CD4-positive, alpha-beta T cell treated with Interleukin-2 at 100 ng/mL for 4 hours (primary cell): Measurements from ENCODE around the gene BTBD9.

Experiments
- DNase-seq: peaks from one replicate; pipeline ENCODE4 v3.0.0-alpha.2; 2020; ENCODE audit warnings: low spot score

Gene BTBD9

DNA sequence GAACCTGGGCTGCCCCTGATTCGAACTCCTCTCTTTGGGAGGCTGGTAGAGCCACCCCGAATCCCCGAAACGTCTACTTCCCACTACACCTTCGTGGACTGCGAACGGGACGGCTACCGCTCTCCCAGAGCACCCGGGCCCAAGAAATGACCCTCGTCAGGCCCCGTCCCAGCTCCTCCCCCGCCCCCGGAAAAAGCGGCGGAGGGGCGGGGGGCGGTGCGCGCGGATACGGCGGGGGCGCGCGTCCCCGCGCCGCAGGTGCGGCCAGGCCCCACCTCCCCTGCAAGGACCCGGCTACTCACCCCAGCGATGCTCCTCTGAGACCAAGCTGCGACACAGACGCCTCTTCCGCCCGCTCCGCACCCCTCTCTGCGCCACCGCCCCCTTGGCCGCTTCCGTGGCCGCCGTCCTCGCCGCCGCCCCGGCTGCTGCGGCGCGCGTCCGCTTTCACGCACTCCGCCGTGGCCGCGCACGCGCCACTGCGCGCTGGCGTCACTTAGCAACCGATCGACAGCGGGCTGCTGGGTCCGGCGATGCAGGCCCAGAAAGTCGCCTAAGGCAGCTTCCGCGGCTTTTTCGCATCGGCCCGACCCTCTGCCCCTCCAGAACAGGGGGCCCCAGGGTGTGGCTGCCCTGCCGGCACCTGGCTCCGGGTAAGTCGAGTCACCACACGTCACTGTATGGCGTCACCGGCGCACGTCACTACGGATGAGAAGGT, at the start of gene BTBD9:
BTBD9 (minus strand) TSS at position 432 of the 718 bp plus-strand sequence.
- DNase-seq: peak; percentile 81

DNA sequence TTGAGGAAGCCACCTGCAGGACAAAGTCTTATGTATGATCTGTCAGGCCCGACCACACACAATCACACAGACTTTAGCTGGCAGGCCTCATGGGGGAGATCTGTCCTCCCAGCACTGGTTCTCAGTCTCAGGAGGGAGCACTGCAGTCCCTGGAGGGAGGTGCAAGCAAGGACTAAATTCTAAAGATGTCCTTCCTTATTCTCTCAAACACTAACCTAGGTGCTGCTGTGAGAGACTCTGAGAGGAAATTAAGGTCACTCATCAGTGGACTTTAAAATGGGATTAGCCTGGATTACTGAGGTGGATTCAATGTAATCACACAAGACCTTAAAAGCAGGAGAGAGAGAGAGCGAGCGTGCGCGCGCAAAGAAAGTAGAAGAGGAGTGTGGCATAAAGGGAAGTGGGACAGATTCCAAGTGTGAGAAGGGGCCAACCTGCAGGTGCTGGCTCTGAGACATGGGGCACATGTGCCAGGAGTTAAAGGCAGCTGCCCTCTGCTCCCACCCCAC, 48.9 kb upstream of the BTBD9 start:
- no peak for DNase-seq

DNA sequence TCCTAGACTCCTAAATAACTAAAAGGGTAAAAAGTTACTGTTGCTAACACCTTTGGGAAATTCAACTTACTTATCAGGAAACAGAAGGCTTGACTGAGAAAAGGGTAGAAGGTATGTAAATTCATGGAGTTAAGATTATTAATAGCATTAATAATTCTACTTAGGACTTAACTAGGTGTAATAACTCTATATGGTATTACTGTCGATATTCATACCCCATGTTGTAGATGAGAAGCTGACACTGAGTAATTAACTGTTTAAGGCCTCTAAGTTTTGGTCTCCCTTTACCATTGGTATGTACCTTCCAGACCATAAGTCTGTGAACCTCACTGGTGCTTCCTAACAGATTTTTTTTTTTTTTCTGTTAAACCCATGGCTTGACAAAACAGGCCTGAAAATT, 47.8 kb upstream of the BTBD9 start:
- no peak for DNase-seq

DNA sequence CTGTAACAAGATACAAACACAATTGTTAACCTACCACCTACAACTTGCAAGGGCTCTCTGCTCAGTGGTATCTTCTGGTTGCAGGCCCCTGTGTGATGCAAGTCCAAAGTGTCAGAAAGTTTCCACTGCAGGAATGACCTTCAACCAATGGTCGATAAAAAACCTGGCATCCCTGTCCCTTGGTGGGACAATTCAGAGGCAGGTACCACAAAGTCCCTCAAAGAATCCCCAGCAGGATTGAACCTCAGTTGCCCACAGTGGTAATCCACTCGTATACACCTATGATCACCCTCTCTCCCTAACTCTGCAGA, 47.3 kb upstream of the BTBD9 start:
- DNase-seq: no peak

DNA sequence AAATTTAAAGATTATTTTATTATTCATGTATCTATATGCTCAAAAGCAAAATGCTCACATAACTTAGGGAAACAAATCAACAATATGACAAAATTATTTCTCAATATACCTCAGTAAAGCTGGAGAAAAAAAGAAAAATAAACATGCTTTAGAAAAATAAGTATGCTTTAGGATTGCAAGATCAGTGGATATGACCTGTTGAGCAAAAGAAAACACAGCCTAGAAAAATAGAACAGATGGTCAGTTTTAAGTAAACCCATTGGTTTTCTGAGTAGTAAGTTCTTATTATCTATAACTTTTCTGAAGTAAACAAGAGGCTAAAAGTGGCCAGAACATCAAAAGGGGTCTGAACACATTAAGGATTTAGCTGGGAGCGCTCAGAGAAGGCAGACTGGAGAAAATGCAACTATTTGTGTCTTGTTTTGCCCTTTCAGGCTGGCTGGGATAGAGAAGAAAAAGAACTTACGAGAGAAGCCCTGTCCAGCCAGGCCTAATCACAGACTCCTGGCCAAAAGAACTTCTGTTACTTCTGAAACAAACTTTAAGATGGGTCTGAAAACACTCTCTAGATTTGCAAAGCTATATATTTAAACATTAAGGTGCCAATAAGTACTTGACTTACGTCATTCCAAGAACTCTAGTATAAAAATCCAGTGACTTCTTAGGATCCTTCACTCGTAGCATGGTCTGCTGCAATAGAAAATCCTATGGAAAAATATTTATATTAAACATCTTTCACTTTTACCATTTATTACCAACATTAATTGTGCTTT, 46.7 kb upstream of the BTBD9 start:
- DNase-seq: no peak

DNA sequence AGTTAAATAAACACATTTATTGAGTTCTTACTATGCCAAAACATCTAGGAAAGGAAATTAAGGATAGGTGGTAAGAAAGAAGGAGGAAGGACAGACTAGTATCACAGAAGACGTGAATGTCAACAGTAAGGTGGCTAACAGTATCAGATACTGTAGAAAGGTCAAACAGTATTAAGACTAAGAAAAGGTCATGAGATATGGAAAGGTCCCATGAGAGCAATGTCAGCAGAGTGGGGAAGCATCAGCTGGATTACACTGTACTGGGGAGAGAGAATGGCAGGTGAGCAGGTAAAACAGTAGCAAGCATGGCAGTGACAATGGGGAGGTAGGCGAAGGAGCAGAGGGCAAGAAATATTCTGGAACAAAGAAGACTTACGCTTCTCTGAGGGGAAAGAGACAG, 45.2 kb upstream of the BTBD9 start:
- DNase-seq: no peak

DNA sequence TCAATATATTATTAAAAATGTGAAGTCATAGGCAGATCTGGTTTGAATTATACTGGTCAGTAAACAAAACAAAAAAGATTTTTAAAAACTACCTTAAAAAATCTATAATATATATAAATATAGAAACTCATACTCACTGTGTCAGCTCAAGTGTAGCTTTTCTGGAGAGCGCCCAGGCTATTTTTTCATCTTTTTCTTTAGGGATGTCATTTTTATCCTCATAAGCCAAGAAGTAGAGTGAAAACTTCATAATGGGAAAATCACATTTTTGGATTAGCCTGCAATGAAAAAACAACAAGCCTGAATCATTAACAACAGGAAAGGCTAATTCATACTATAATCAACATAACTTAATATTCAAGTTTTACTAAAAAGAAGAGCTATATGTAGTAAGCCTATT, 44.5 kb upstream of the BTBD9 start:
- no peak for DNase-seq

DNA sequence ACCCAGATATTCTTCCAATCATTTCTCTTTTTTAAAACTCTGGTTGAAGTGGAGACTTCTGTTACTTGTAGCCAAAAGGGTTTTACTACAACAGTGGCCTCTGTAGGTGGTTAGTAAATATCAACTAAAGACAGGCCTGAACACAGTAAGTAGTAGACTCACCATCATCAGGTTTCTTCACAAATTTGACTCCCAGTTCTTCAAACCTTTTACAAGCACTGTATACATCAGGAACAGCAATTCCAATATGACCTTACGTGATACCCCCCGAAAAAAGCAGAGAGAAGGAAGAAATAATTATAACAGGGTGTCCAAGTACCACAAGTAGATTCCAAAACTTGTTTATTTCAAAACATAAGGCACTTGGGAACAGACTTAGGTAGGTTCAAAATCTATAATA, 42.1 kb upstream of the BTBD9 start:
- DNase-seq: no peak

DNA sequence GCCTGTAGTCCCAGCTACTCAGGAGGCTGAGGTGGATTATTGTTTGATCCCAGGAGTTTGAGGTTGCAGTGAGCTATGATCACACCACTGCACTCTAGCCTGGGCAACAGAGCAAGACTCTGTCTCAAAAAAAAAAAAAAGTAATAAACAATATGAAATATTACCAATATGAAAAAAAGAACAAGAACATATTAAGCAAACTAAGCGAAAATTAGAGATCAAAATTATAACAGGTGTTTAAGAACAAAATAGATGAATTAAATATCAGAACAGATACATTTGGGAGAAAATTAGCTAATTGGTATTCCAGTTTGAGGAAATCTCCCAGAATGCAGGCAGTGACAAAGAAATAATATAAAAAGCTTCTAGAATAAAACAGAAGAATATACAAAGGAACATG, 39.9 kb upstream of the BTBD9 start:
- no peak for DNase-seq

DNA sequence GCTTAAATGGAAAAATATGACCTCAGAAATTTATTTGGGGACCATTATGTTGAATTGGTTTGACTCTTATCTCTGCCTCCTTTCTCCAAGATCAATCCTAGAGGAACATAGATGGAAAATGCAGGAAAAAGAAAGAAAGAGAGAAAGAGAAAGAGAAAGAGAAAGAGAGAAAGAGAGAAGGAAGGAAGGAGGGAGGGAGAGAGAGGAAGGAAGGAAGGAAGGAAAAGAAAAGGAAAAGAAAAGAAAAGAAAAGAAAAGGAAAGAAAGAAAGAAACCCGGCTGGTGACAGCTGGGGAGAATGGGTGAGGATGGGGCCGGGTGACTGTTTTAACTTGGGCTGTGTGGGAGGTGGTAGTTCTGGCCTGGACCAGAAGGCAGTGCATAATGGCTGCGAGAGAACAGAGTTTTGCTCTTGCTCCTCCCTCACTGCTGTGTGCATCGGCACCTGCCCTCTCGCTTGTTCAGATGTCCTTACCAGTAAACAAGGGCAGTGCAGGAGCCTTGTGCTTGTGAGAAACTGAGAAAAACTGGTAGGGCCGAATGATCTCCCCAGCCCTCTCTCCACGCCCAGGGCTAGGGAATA, 38.5 kb upstream of the BTBD9 start:
- no peak for DNase-seq

DNA sequence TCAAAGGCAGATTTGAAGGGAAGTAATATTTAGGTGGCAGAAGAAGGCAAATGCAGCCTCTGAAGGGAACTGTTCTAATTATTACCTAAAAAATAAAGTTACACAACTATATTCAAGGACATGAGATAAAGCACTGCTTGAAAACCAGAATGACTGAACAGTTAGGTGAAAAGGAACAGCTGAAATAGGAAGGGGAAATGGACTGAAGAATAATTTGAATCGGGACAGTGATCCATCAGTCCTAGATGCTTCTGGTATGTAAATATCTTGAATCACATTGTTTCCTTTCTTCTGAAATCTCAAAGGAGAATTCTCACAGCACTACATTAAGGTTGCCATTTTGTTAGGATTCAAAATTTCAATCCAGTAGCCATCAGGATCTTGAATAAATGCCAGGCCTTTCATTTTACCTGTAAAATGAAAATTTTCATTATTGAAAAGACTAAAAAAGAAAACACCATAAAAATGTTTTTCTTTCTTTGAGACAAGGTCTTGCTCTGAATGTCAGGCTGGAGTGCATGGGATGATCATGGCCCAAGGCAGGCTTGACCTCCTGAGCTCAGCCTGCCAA, 37.3 kb upstream of the BTBD9 start:
- DNase-seq: no peak

DNA sequence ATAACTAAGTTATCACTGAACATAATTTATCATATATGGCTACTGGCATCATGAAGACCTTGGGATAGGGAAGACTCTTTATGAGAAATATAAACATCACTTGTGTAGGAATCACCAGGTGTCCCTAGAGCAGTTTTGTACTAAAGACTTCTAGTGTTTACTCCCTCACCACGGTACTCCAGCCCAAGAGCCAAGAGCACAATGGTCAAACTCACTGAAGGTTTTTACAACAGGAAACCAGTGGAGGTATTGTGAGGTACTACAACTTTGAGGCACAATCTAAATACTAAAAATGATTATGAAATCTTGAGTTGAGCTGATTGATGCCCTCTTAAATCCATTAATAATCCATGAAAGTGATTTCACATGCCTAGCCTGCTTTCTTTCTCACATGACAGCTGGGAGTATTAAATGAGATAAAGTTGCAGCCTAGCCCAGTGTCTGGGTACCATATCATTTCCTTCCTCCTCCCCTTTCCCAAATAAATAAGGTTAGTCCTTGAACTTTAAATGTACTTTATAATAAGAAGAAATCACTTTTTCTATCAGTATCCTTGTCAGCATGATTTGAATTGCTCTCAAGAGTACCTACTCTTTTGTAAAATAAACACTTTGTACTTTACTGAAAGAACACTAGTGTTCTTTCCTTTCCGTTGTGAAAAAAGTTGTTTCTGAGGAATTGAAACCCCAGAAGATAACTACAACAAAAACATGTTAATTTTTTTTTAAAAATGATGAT, 36.7 kb upstream of the BTBD9 start:
- no peak for DNase-seq

DNA sequence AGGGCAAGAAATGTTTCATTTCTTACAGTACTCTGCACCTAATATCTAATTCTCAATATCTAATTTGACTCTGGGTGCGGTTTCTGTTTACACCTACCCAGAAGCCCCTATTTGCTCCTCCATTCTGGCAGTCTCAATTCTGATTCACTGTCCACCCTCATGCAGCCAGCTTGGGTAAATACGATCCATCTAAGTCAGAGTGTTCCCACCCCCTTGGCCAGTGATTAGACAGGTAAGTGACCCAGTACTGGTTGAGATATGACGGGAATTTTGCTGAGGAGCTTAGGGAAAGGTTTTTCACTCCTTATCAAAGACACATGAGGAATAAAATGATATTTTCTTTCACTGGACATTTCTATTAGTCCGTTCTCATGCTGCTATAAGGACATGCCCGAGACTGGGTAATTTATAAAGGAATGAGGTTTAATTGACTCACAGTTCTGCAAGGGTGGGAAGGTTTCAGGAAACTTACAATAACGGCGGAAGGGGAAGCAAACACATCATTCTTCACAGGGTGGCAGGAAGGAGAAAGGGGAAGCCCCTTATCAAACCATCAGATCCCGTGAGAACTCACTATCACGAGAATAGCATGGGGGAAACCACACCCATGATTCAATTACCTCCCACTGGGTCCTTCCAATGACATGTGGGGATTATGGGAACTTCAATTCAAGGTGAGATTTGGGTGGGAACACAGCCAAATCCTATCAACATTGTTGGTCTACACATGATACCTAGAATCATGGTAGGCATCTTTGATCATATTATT, 33.9 kb upstream of the BTBD9 start:
- no peak for DNase-seq

DNA sequence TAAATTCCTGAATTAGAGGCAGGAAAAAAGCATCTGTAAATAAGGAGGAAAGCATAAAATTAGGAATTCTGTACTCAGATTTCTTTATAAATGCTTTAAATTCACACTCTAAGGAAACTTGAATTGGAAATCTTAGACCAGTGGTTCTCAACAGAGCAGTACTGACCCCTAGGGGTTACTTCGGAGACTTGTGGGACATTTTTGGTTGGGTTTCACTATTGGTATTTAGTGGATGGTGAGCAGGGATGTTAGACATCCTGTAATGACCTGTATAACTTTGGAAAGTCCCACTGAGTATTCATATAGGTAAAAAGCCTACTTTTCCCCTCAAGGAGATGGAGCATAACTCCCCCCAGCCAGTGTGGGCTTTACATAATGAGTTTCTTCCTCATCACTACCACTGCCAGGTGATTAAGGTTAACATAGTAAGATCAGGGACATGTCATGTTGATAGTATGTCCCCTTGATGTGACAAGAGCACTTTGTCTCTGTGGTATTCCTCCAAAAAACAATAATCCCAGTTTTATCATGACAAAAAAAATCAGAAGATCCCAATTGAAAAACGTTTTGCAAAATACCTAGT, 32.2 kb upstream of the BTBD9 start:
- peak; percentile 56 for DNase-seq

DNA sequence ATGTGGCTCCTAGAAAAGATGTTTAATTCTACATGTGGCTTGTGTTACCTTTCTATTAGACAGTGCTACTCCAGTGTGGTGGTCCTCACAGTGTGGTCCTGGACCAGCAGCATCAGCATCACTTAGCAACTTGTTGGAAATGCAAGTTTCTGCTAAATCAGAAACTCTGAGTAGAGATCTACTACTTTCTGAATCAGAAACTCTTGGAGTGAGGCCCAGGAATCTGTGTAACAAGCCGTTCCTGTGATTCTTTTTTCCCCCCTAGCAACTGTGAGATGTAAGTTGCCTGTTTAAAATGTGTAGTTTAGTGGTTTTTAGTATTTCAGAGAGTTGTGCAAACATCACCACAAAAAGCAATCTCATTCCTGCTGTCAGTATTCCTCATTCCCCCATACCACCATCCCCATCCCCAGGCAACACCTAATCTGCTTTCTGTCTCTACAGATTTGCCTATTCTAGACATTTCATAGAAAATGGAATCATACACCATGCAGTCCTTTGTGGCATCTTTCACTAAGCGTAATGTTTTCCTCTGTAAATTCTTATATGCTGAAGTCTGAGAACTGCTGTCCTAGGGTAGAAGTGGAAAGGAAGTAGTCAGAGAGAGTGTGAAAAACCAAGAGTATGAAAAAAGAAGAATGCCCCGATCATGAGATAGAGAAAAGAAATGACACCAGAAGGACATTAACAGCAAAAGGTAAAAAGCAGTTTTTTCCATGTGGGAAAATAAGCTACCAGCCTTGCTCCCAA, 18.9 kb upstream of the BTBD9 start:
- DNase-seq: no peak

DNA sequence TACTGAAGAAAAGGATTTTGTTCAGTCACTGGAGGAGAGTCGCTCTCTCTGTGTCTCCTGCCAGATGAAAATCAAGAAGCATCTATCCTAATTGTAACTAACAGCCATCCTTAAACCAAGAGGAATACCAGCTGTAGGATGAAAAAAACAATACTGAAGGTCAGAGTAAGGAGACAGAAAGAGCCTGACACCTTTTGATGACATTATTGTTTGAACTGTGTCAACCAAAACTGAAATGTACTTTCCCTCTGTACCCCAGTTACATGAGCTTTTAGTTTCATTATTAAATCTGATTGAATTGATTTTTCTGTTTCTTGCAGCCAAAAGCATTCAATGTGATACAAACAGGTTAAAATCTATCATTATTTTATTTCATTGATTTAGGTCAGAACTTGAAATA, 17.2 kb upstream of the BTBD9 start:
- no peak for DNase-seq

DNA sequence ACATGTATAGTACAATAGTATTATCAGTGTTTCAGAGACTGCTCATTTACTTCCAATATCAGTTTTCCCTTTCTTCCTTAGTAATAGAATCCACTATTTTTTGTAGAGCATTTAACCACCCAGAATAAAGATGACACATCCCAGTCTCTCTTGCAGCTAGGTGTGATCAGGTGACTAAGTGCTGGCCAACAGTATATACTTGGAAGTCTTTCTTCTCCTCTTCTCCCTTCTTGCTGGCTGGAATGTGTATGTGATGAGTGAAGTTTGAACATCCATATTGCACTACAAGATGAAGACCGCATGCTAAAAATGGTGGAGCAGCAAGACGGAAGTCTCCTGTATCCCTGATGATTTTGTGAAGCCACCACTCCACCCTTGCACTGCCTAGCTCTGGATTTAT, 14.5 kb upstream of the BTBD9 start:
- no peak for DNase-seq

DNA sequence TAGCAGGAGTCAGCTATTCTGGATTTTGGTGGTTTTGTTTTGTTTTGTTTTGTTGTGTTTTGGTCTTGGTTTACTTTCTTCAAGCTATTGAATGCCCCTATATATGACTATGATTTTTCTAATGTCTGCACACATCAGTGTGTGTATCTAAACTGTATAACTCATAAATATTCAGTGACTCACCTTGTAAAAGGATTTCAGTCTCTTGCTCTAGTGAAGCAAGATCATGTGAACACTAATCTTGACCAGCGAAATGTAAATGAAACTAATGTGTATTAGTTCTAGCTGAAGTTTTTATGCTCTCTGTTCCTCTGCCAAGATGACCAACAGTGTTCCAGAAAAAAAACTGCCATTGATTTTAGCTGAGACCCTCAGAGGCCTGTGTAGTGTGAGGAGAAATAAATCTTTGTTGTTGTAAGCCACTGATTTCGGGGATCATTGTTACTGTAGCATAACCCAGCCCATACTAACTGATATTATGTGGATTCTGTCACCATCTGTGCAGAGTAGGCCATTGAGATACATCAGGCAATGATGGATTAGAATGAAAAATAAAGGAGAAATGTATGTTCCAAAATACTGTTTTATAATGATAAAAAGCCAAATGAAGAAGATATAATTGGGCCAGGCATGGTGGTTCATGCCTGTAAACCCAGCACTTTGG, 11.5 kb upstream of the BTBD9 start:
- no peak for DNase-seq

DNA sequence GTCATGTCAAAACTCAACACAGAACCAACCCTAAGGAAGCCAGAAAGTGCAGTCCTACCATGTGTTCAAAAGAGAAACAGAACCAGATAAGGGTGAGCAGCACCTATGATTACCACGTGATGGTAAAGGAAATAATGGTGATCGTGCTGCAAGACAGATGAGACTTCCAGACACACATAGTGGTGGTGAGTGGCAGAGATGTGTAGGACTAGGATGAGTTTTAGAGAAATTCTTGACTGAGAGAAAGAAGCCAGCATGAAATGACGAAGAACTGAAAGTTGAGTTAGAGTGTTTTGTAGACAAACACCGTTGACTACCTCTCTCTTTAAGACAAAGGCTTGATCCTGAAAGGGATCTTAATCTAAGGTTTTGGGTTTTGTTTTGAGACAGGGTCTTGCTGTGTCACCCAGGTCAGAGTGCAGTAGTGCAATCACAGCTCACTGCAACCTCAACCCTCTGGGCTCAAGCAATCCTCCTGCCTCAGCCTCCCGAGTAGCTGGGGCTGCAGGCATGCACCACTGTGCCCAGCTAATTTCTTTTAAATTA, 10.6 kb upstream of the BTBD9 start:
- DNase-seq: no peak

DNA sequence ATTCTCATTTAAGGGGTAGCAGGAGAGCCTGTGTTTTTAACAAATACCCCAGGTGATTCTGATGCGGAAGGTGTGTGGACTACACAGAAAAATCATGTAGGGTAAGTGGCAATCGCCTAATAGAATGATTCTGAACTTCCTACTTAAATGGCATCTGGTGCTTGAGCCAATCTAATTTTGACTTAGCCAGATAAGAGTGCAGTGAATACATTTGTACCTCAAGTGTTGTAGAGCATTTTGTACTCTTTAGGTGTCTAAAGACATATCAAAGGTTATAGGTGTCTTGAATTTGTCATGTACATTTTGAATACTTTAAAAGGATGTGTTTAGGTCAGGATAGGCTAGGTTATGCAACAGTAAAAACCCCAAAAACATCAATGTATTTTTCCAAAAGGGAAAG, 10.0 kb upstream of the BTBD9 start:
- no peak for DNase-seq
